Measurements from ENCODE around the gene MMD.

GRCh38 chr17:55348749-55349354 is 72.8 kb downstream of the MMD start:
- no peak for TF ChIP-seq EZH2 (IDR thresholded peaks at IDR 0.05; ENCODE audit: insufficient read depth, poor library complexity, severe bottlenecking)
- TF ChIP-seq EZH2phosphoT487 (IDR thresholded peaks at IDR 0.05; ENCODE audit: insufficient read depth, low read depth): no peak

Data from GM23248 (cell line).